ENCODE results near the gene SCUBE1. TPM values are rescaled to one million over a fixed set of nuclear protein-coding genes. Genes with fewer than 3 reads are reported as not detected.

SCUBE1 gene
- total RNA-seq, 2 donors from 2014 or later = 0.04 to 0.16 TPM

DNA sequence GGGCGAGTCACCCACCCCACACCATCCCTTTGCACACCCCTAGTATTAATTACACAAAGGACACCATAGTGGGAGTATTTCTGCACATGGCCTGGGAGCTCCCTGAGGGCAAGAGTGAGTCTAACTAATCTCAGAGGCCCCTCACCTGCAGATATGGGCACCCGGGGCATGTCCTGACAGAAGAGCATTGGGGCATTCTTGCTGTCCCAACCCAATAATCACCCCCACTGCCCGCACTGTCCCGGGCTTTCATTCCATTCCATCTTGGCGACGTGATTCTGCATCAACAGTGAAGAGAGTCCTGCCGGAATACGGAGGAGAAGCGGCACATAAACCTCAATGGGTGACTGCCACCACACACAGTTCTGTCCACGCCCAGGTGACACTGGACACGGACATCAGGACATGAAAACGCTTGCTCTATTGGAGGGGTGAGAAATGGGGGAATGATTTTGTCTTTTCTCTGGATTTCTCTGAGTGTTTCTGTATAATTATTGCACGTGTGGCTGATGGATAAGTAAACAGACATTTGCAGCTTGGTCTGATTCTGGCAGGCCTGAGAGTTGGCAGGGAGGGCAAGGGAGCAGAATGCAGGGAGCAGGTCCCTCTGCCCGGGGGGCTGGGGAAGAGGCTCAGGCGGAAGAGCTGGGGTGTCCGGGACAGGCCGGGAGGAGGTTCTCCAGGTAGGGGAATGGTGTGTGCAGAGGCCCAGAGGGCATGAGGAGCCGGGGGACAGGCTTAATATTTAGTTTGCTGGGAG is 38.2 kb downstream of the SCUBE1 start:
- no peaks in the 10 kb centered on the region for H3K27me3 ChIP-seq
- DNase-seq (ENCODE audit: low spot score) = no peak
- no peak for TF ChIP-seq CTCF (IDR thresholded peaks at IDR 0.05)

GRCh38 chr22:43303751-43304150 is 39.4 kb downstream of the SCUBE1 start:
- Histone ChIP-seq H3K4me1 (peaks cover 0 to 14% of the 10 kb centered on the region in 2 donors), H3K27ac (no peak overlapping the region), H3K9me3 (no peaks in the 10 kb centered on the region), H3K36me3 (no peaks in the 10 kb centered on the region), H3K27me3 (no peaks in the 10 kb centered on the region), H3K4me3 (no peak overlapping the region)
- no peak for DNase-seq (ENCODE audit: low spot score)
- TF ChIP-seq CTCF (IDR thresholded peaks at IDR 0.05) = no peak

More for the DNA sequence above, 38.2 kb downstream of the SCUBE1 start:
- Histone ChIP-seq H3K4me3 (no peak overlapping the region), H3K4me1 (peaks cover 0 to 14% of the 10 kb centered on the region in 2 donors), H3K27ac (no peak overlapping the region), H3K9me3 (no peaks in the 10 kb centered on the region), H3K36me3 (no peaks in the 10 kb centered on the region)

GRCh38 chr22:43303166-43303565 is 40.0 kb downstream of the SCUBE1 start:
- H3K27ac ChIP-seq = no peak overlapping the region
- no peak for DNase-seq (ENCODE audit: low spot score)
- no peaks in the 10 kb centered on the region for H3K9me3 ChIP-seq
- no peak for TF ChIP-seq CTCF (IDR thresholded peaks at IDR 0.05)
- no peak overlapping the region for H3K4me3 ChIP-seq
- H3K36me3 ChIP-seq = no peaks in the 10 kb centered on the region
- peaks cover 0 to 16% of the 10 kb centered on the region in 2 donors for H3K4me1 ChIP-seq
- H3K27me3 ChIP-seq = no peaks in the 10 kb centered on the region

- no peak for TF ChIP-seq CTCF (IDR thresholded peaks at IDR 0.05)
- Histone ChIP-seq H3K9me3 (no peaks in the 10 kb centered on the region), H3K27ac (no peak overlapping the region), H3K27me3 (no peaks in the 10 kb centered on the region), H3K36me3 (no peaks in the 10 kb centered on the region), H3K4me3 (no peak overlapping the region), H3K4me1 (peaks cover 0 to 21% of the 10 kb centered on the region in 2 donors)
- DNase-seq (ENCODE audit: low spot score) = no peak
Measured at GRCh38 chr22:43302531-43303041, 40.6 kb downstream of the SCUBE1 start.

DNA sequence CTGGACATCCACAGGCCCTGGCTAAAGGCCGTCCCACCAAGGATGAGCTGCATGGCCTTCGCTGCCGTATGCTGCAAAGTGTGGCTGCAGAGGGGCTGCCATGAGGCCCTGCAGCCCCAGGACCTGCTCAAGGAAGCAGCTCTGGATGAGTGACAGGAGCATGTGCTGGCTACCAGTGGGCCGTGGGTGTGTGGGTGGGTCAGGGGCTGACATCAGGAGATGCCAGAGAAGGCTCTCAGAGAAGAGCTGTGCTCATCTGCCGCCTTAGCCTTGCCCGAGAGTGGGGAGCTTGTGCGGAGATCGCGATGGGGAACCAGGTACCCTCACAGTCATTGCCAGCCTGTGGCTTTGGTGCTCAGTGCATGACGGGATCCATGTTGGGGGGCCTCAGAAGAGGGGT is 41.3 kb downstream of the SCUBE1 start:
- peaks cover 0 to 25% of the 10 kb centered on the region in 2 donors for H3K4me1 ChIP-seq
- TF ChIP-seq CTCF (IDR thresholded peaks at IDR 0.05) = no peak
- H3K36me3 ChIP-seq = no peaks in the 10 kb centered on the region
- no peak for DNase-seq (ENCODE audit: low spot score)
- H3K27me3 ChIP-seq = no peaks in the 10 kb centered on the region
- H3K27ac ChIP-seq = no peak overlapping the region
- no peaks in the 10 kb centered on the region for H3K9me3 ChIP-seq
- H3K4me3 ChIP-seq = no peak overlapping the region

Data from right atrium auricular region (tissue), 2 donors.